Embryonic facial prominence (tissue), 1 donor: ENCODE measurements around the gene NDUFA7.
"Not testable (repeated sequence)": the region's sequence is repeated elsewhere in the genome, so short reads cannot be mapped to it uniquely, and the experiment has no call there.

Experiments
- DNase-seq: peaks from one replicate; pipeline ENCODE4 v3.0.0-alpha.2; 2016; ENCODE audit errors: extremely low spot score

Gene NDUFA7

GRCh38 chr19:8264248-8264647 is 56.9 kb downstream of the NDUFA7 start:
- DNase-seq = not testable (repeated sequence)

GRCh38 chr19:8262431-8262830 is 58.7 kb downstream of the NDUFA7 start:
- DNase-seq = peak; percentile 4

GRCh38 chr19:8261881-8262280 is 59.3 kb downstream of the NDUFA7 start:
- no peak for DNase-seq

GRCh38 chr19:8261347-8261746 is 59.8 kb downstream of the NDUFA7 start:
- no peak for DNase-seq
